Loucy (cell line): ENCODE results near the gene ZNF550.

Source experiments
- EZH2phosphoT487 ChIP-seq: fragments of 200-600 bp; IDR thresholded peaks from 2 replicates; pipeline ENCODE4 v1.6.1; 2018; ENCODE audit warnings: antibody characterized with exemption, mild to moderate bottlenecking, moderate library complexity, borderline replicate concordance
- TF ChIP-seq, protein P1 (sequence below): fragments of 200-600 bp; sonication (generic); conservative IDR thresholded peaks from 2 replicates; pipeline ENCODE4 v1.5.1; 2014; ENCODE audit warnings: mild to moderate bottlenecking, antibody characterized with exemption, low read length

DNA sequence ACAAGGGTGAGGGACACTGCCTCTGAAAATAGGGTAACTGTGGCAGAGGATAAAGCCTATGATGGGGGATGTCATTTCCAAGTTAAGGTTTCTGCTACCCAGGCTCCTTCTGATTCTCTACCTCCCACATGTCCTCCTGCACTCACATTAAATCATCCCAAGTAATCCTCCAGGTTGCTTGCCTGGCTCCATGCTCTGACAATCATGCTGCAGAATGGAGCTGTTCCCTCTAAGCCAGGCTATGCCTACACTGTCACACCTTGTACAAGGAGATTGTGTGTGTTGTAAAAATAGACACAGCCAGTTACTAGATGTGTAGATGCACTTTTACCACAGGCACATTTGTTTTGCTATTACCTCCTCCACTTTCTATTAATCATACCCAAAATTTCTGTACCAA is 11.0 kb upstream of the ZNF550 start:
- TF ChIP-seq, protein P1, sequence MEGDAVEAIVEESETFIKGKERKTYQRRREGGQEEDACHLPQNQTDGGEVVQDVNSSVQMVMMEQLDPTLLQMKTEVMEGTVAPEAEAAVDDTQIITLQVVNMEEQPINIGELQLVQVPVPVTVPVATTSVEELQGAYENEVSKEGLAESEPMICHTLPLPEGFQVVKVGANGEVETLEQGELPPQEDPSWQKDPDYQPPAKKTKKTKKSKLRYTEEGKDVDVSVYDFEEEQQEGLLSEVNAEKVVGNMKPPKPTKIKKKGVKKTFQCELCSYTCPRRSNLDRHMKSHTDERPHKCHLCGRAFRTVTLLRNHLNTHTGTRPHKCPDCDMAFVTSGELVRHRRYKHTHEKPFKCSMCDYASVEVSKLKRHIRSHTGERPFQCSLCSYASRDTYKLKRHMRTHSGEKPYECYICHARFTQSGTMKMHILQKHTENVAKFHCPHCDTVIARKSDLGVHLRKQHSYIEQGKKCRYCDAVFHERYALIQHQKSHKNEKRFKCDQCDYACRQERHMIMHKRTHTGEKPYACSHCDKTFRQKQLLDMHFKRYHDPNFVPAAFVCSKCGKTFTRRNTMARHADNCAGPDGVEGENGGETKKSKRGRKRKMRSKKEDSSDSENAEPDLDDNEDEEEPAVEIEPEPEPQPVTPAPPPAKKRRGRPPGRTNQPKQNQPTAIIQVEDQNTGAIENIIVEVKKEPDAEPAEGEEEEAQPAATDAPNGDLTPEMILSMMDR = no peak
- TF ChIP-seq EZH2phosphoT487 = no peak
